H9 (cell line): ENCODE results near the gene OAS3. TPM values are rescaled to one million over a fixed set of nuclear protein-coding genes. Genes with fewer than 3 reads are reported as not detected.

Experiments used
- DNase-seq: peaks from one replicate; pipeline ENCODE4 v3.0.0-alpha.2; 2017
- H2AFZ ChIP-seq: one replicate; pipeline ENCODE4 v1.6.1; 2013; ENCODE audit warnings: mild to moderate bottlenecking, low read length, control low read depth, moderate library complexity
- H2AK5ac ChIP-seq: 2 replicates; pipeline ENCODE4 v1.6.1; 2013; ENCODE audit warnings: low read length, control low read depth, mixed read lengths; ENCODE audit not compliant: insufficient read length
- H2BK120ac ChIP-seq: one replicate; pipeline ENCODE4 v1.6.1; 2013; ENCODE audit warnings: low read depth, mild to moderate bottlenecking, low read length, control low read depth, inconsistent platforms; ENCODE audit not compliant: poor library complexity, severe bottlenecking
- H2BK12ac ChIP-seq: 2 replicates; pipeline ENCODE4 v1.6.1; 2013; ENCODE audit warnings: low read length, control low read depth, mixed read lengths, low read depth; ENCODE audit not compliant: insufficient read length
- H2BK15ac ChIP-seq: 2 replicates; pipeline ENCODE4 v1.6.1; 2013; ENCODE audit warnings: low read depth, low read length, control low read depth
- H2BK20ac ChIP-seq: one replicate; pipeline ENCODE4 v1.6.1; 2013; ENCODE audit warnings: low read depth, mild to moderate bottlenecking, low read length, control low read depth, inconsistent platforms; ENCODE audit not compliant: poor library complexity, severe bottlenecking
- H2BK5ac ChIP-seq: 2 replicates; pipeline ENCODE4 v1.6.1; 2013; ENCODE audit warnings: low read length, control low read depth, mixed read lengths; ENCODE audit not compliant: insufficient read length
- H3K14ac ChIP-seq: 2 replicates; pipeline ENCODE4 v1.6.1; 2013; ENCODE audit warnings: low read length, control low read depth; ENCODE audit not compliant: insufficient read depth
- H3K18ac ChIP-seq: 2 replicates; pipeline ENCODE4 v1.6.1; 2013; ENCODE audit warnings: low read depth, mild to moderate bottlenecking, mixed read lengths, low read length, control low read depth; ENCODE audit not compliant: insufficient read length
- H3K23ac ChIP-seq: 2 replicates; pipeline ENCODE4 v1.6.1; 2013; ENCODE audit warnings: low read length, control low read depth, mixed read lengths, low read depth; ENCODE audit not compliant: insufficient read length
- H3K23me2 ChIP-seq: 2 replicates; pipeline ENCODE4 v1.6.1; 2013; ENCODE audit warnings: low read depth, mild to moderate bottlenecking, mixed read lengths, low read length, control low read depth; ENCODE audit not compliant: insufficient read length, poor library complexity, severe bottlenecking
- H3K27ac ChIP-seq: 2 replicates; pipeline ENCODE4 v1.5.1; 2013; ENCODE audit warnings: low read length, control low read depth, mixed read lengths, low read depth; ENCODE audit not compliant: insufficient read length
- H3K27me3 ChIP-seq: 2 replicates; pipeline ENCODE4 v1.6.1; 2013; ENCODE audit warnings: low read length, control low read depth, inconsistent platforms; ENCODE audit not compliant: insufficient read depth
- H3K4ac ChIP-seq: 2 replicates; pipeline ENCODE4 v1.6.1; 2013; ENCODE audit warnings: low read depth, mild to moderate bottlenecking, control low read depth, inconsistent platforms, low read length, moderate library complexity
- H3K4me1 ChIP-seq: 2 replicates; pipeline ENCODE4 v1.6.1; 2013; ENCODE audit warnings: low read length, control low read depth, inconsistent platforms; ENCODE audit not compliant: insufficient read depth
- H3K4me2 ChIP-seq: 2 replicates; pipeline ENCODE4 v1.6.1; 2013; ENCODE audit warnings: low read length, control low read depth, mixed read lengths; ENCODE audit not compliant: insufficient read length, insufficient read depth
- H3K56ac ChIP-seq: 2 replicates; pipeline ENCODE4 v1.6.1; 2013; ENCODE audit warnings: low read depth, mild to moderate bottlenecking, mixed read lengths, low read length, control low read depth; ENCODE audit not compliant: insufficient read length
- H3K79me1 ChIP-seq: 2 replicates; pipeline ENCODE4 v1.6.1; 2013; ENCODE audit warnings: low read depth, mild to moderate bottlenecking, moderate library complexity, low read length, control low read depth, inconsistent platforms; ENCODE audit not compliant: insufficient read depth, poor library complexity, severe bottlenecking
- H3K79me2 ChIP-seq: 2 replicates; pipeline ENCODE4 v1.6.1; 2013; ENCODE audit warnings: low read length, control low read depth, inconsistent platforms; ENCODE audit not compliant: insufficient read depth
- H3K9ac ChIP-seq: 2 replicates; pipeline ENCODE4 v1.6.1; 2013; ENCODE audit warnings: low read length, control low read depth, mixed read lengths; ENCODE audit not compliant: insufficient read length; ENCODE audit errors: extremely low read depth
- H3K9me3 ChIP-seq: one replicate; pipeline ENCODE4 v1.6.1; 2013; ENCODE audit warnings: low read depth, low read length, inconsistent platforms; ENCODE audit not compliant: control insufficient read depth
- H3T11ph ChIP-seq: one replicate; pipeline ENCODE4 v1.6.1; 2013; ENCODE audit warnings: mild to moderate bottlenecking, low read length, control low read depth, inconsistent platforms
- H4K20me1 ChIP-seq: one replicate; pipeline ENCODE4 v1.6.1; 2013; ENCODE audit not compliant: control insufficient read depth, insufficient read length, insufficient read depth
- H4K5ac ChIP-seq: 2 replicates; pipeline ENCODE4 v1.6.1; 2013; ENCODE audit warnings: low read depth, mild to moderate bottlenecking, mixed read lengths, low read length, control low read depth; ENCODE audit not compliant: insufficient read length
- H4K8ac ChIP-seq: replicated peaks from 2 replicates; pipeline ENCODE4 v1.6.1; 2013; ENCODE audit warnings: low read length, control low read depth, mixed read lengths, low read depth; ENCODE audit not compliant: insufficient read length
- H4K91ac ChIP-seq: 2 replicates; pipeline ENCODE4 v1.6.1; 2013; ENCODE audit warnings: low read depth, mild to moderate bottlenecking, moderate library complexity, mixed read lengths, low read length, control low read depth; ENCODE audit not compliant: insufficient read length
- H3K27ac Mint-ChIP-seq, 3 experiments: 2 replicates in 2 of 3; 3 replicates in 1 of 3; pipeline ENCODE4 v1.8.0; 2020 to 2021; ENCODE audit warnings: mixed read lengths in 3 of 3, mild to moderate bottlenecking in 1 of 3, moderate library complexity in 1 of 3
- H3K27me3 Mint-ChIP-seq: 2 replicates; pipeline ENCODE4 v1.8.0; 2021; ENCODE audit warnings: low read depth, mild to moderate bottlenecking, moderate library complexity, mixed read lengths
- H3K36me3 Mint-ChIP-seq, 3 experiments: 2 replicates in 2 of 3; 3 replicates in 1 of 3; pipeline ENCODE4 v1.8.0; 2020 to 2021; ENCODE audit warnings: low read depth in 3 of 3, mixed read lengths in 3 of 3; ENCODE audit not compliant: insufficient read depth in 1 of 3
- H3K4me1 Mint-ChIP-seq, 2 experiments: 2 replicates each; pipeline ENCODE4 v1.8.0; 2020; ENCODE audit warnings: mixed read lengths in 2 of 2
- H3K4me3 Mint-ChIP-seq, 2 experiments: 2 replicates in 1 of 2; 3 replicates in 1 of 2; pipeline ENCODE4 v1.8.0; 2020 to 2021; ENCODE audit warnings: mild to moderate bottlenecking in 2 of 2, mixed read lengths in 2 of 2, moderate library complexity in 1 of 2
- H3K9me3 Mint-ChIP-seq, 2 experiments: 2 replicates in 1 of 2; 3 replicates in 1 of 2; pipeline ENCODE4 v1.8.0; 2020; ENCODE audit warnings: mild to moderate bottlenecking in 2 of 2, mixed read lengths in 2 of 2, moderate library complexity in 1 of 2
- WGBS: extraction: QIAGEN DNeasy Blood & Tissue Kit; methylation state at CpG from one replicate; pipeline ENCODE4 v1.1.7; 2013; ENCODE audit warnings: missing lambda C conversion rate, low lambda C conversion rate, mixed read lengths; ENCODE audit not compliant: insufficient read length; ENCODE audit errors: extremely low coverage; 5-methylcytosine and 5-hydroxymethylcytosine counted together
- total RNA-seq: library from RNA; stranded (reverse); gene quantifications from 2 replicates; pipeline ENCODE4 v1.2.1, GENCODE V29; 2021
- TF ChIP-seq, protein P1 (sequence below): fragments of 200-600 bp; sonication (generic); conservative IDR thresholded peaks from 3 replicates; pipeline ENCODE4 v1.8.0; 2021; ENCODE audit warnings: antibody characterized with exemption, mild to moderate bottlenecking

Gene OAS3
- total RNA-seq, 1 experiment from 2014 or later = 0.81 TPM

- no peaks in the 10 kb centered on the region for H3K79me1 ChIP-seq
- DNase-seq = no peak
- H3K36me3 Mint-ChIP-seq = no peaks in the 10 kb centered on the region
These were observed 29.0 kb downstream of the OAS3 start for GRCh38 chr12:112967306-112967705.

More at GRCh38 chr12:112967306-112967705, 29.0 kb downstream of the OAS3 start:
- Histone ChIP-seq H2BK20ac (no peak overlapping the region), H3K23ac (no peak overlapping the region), H3K79me2 (no peaks in the 10 kb centered on the region), H2BK120ac (no peak overlapping the region), H4K8ac (no peak overlapping the region), H2BK12ac (no peak overlapping the region), H3K27ac (no peak overlapping the region), H3K4me2 (no peak overlapping the region), H3K4ac (no peak overlapping the region), H3K23me2 (peaks cover 3% of the 10 kb centered on the region), H2AFZ (no peak overlapping the region), H3K27me3 (no peaks in the 10 kb centered on the region), H3K56ac (no peak overlapping the region), H4K5ac (no peak overlapping the region), H4K91ac (no peak overlapping the region), H3K4me1 (no peaks in the 10 kb centered on the region), H2BK5ac (no peak overlapping the region), H3K14ac (no peak overlapping the region), H3K9me3 (no peaks in the 10 kb centered on the region), H3K18ac (no peak overlapping the region), H4K20me1 (no peaks in the 10 kb centered on the region), H2AK5ac (no peak overlapping the region), H2BK15ac (no peak overlapping the region), H3T11ph (no peak overlapping the region), H3K9ac (no peak overlapping the region)
- H3K9me3 Mint-ChIP-seq = no peaks in the 10 kb centered on the region
- peaks cover 0 to 2% of the 10 kb centered on the region in 2 experiments; a peak in 1 of 4 replicates for H3K4me1 Mint-ChIP-seq
- peaks cover 4% of the 10 kb centered on the region for H3K27me3 Mint-ChIP-seq
- H3K27ac Mint-ChIP-seq = no peak overlapping the region
- WGBS = no CpG with 5 or more reads among the region's 9 CpGs
- TF ChIP-seq, protein P1, sequence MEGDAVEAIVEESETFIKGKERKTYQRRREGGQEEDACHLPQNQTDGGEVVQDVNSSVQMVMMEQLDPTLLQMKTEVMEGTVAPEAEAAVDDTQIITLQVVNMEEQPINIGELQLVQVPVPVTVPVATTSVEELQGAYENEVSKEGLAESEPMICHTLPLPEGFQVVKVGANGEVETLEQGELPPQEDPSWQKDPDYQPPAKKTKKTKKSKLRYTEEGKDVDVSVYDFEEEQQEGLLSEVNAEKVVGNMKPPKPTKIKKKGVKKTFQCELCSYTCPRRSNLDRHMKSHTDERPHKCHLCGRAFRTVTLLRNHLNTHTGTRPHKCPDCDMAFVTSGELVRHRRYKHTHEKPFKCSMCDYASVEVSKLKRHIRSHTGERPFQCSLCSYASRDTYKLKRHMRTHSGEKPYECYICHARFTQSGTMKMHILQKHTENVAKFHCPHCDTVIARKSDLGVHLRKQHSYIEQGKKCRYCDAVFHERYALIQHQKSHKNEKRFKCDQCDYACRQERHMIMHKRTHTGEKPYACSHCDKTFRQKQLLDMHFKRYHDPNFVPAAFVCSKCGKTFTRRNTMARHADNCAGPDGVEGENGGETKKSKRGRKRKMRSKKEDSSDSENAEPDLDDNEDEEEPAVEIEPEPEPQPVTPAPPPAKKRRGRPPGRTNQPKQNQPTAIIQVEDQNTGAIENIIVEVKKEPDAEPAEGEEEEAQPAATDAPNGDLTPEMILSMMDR = no peak
- H3K4me3 Mint-ChIP-seq = no peak overlapping the region
